GM18502 (cell line): ENCODE measurements around the gene PSD4.

Experiments used
- ATAC-seq: cut with Tn5 transposase; IDR thresholded peaks from one replicate; pipeline ENCODE4 v1.9.1; 2021; ENCODE audit warnings: mild to moderate bottlenecking; ENCODE audit not compliant: unreplicated experiment, poor library complexity

Gene PSD4

GRCh38 chr2:113202305-113203216, 28.8 kb downstream of the PSD4 start:
- ATAC-seq: no peak

GRCh38 chr2:113203217-113203530, 29.4 kb downstream of the PSD4 start:
- ATAC-seq: no peak

- ATAC-seq: peak; percentile 73
Observed at GRCh38 chr2:113203901-113204519, 30.2 kb downstream of the PSD4 start.

- ATAC-seq: no peak
Observed at GRCh38 chr2:113206251-113206650, 32.5 kb downstream of the PSD4 start.

GRCh38 chr2:113207021-113207420, 33.2 kb downstream of the PSD4 start:
- no peak for ATAC-seq

GRCh38 chr2:113208396-113208795, 34.6 kb downstream of the PSD4 start:
- ATAC-seq: no peak

GRCh38 chr2:113209011-113209645, 35.4 kb downstream of the PSD4 start:
- ATAC-seq: no peak

- ATAC-seq: no peak
Observed at GRCh38 chr2:113209646-113210171, 35.9 kb downstream of the PSD4 start.

GRCh38 chr2:113211226-113212105, 37.7 kb downstream of the PSD4 start:
- ATAC-seq: no peak

GRCh38 chr2:113212245-113213060, 38.7 kb downstream of the PSD4 start:
- ATAC-seq: no peak

- no peak for ATAC-seq
Observed at GRCh38 chr2:113213061-113213930, 39.5 kb downstream of the PSD4 start.

- no peak for ATAC-seq
Observed at GRCh38 chr2:113214141-113214540, 40.4 kb downstream of the PSD4 start.

GRCh38 chr2:113215056-113215455, 41.3 kb downstream of the PSD4 start:
- no peak for ATAC-seq

- no peak for ATAC-seq
Observed at GRCh38 chr2:113216321-113216720, 42.5 kb downstream of the PSD4 start.

GRCh38 chr2:113216891-113217454, 43.2 kb downstream of the PSD4 start:
- no peak for ATAC-seq

- ATAC-seq: no peak
Observed at GRCh38 chr2:113217455-113218282, 43.9 kb downstream of the PSD4 start.
